IMR-90 (cell line): ENCODE results near the gene SEMA3C.

Experiments used
- BHLHE40 ChIP-seq: fragments of 150-350 bp; IDR thresholded peaks from 2 replicates; pipeline ENCODE4 v1.6.1; 2016; ENCODE audit warnings: mild to moderate bottlenecking, low read depth, low read length
- POLR2A ChIP-seq: IDR thresholded peaks from 2 replicates; pipeline ENCODE4 v1.6.1; 2012; ENCODE audit warnings: mild to moderate bottlenecking, low read depth, low read length
- RCOR1 ChIP-seq: IDR thresholded peaks from 2 replicates; pipeline ENCODE4 v1.6.1; 2012; ENCODE audit warnings: mild to moderate bottlenecking, low read length, improper control_type of control experiment; ENCODE audit not compliant: insufficient replicate concordance
- TF ChIP-seq, protein P1 (sequence below): conservative IDR thresholded peaks from 2 replicates; pipeline ENCODE4 v1.5.1; 2012; ENCODE audit warnings: mild to moderate bottlenecking, low read depth, low read length, improper control_type of control experiment
- TF ChIP-seq, protein P2 (sequence below): fragments of 150-350 bp; IDR thresholded peaks from 2 replicates; pipeline ENCODE4 v1.6.1; 2016; ENCODE audit warnings: low read depth, mild to moderate bottlenecking, low read length, moderate library complexity, borderline replicate concordance

DNA sequence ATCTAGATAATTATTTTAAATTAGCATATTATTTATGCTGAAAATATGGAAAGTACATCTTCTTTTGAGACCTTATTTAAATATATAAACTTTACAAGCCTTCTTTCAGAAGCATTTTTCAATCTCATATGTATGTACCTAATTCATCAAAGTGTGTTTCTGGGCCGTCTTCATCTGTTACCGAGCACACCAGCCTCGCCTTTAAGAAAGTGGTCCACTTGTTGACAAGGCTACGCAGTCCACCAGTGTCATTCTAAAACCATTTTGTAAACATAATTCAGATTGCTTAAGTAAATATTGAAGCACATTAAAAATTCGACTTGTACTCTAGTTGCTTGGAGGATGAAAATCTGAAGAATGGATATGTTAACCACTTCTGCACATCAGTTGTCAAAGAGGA is 116.3 kb downstream of the SEMA3C start:
- TF ChIP-seq BHLHE40 (no peak), RCOR1 (no peak), POLR2A (no peak)
- TF ChIP-seq, protein P1, sequence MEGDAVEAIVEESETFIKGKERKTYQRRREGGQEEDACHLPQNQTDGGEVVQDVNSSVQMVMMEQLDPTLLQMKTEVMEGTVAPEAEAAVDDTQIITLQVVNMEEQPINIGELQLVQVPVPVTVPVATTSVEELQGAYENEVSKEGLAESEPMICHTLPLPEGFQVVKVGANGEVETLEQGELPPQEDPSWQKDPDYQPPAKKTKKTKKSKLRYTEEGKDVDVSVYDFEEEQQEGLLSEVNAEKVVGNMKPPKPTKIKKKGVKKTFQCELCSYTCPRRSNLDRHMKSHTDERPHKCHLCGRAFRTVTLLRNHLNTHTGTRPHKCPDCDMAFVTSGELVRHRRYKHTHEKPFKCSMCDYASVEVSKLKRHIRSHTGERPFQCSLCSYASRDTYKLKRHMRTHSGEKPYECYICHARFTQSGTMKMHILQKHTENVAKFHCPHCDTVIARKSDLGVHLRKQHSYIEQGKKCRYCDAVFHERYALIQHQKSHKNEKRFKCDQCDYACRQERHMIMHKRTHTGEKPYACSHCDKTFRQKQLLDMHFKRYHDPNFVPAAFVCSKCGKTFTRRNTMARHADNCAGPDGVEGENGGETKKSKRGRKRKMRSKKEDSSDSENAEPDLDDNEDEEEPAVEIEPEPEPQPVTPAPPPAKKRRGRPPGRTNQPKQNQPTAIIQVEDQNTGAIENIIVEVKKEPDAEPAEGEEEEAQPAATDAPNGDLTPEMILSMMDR: no peak
- TF ChIP-seq, protein P2, sequence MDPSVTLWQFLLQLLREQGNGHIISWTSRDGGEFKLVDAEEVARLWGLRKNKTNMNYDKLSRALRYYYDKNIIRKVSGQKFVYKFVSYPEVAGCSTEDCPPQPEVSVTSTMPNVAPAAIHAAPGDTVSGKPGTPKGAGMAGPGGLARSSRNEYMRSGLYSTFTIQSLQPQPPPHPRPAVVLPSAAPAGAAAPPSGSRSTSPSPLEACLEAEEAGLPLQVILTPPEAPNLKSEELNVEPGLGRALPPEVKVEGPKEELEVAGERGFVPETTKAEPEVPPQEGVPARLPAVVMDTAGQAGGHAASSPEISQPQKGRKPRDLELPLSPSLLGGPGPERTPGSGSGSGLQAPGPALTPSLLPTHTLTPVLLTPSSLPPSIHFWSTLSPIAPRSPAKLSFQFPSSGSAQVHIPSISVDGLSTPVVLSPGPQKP: no peak
